ENCODE measurements around the gene GGCX.
A peak's percentile ranks its signal among the peaks of the same experiment; 100 is the strongest.
"Not testable (repeated sequence)": the region's sequence is repeated elsewhere in the genome, so short reads cannot be mapped to it uniquely, and the experiment has no call there.

Gene GGCX

DNA sequence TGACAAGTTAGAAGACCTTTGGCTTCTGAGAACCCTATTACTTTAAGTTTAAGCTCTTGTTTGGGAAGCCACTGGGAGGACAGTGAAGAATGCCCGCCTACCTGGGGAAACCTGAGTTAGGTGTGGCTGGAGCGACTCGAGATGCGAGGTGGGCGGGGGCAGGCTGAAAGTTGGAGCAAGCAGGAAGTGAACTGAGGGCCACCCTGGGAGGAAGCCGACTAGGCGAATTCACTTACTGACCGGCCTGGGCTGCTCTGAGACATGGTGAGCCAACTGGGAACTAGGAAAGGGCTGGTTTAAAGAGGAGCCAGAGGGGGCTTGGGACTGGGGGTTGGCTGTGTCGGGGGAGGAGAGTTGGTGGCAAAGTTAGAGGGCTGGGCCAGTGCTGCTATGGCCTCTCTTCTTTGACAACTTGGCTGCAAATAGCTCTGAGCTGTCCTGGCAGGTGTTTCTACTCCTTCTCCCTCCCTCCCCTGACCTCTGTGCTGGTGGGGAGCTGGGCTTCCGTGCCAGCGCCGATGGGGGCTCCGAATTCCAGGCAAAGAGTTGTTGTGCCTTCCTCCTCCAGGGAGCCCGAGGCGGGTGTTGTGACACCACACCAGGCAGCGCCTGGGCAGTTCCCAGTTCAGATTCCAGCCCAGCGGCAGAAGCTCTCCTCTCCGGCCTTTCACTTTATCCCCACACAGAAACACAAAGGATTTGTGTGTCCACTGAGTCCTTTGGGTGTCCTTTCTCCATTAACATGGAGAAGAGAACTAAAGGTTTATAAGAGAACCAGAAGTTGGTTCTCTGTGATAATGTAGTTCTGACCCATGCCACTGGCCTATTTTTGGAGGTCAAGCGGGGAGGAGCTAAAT is 16.3 kb upstream of the GGCX start, which contains the start of gene VAMP8:
TSS of gene VAMP8 (plus strand) at position 201 of the 857 bp plus-strand sequence. CDS start at position 262, 61 bp downstream.
- ChIA-PET CTCF (interaction anchor here (0.6 to 0.7 kb wide), 2 partner anchors 17 to 33 kb away, joined by 3 read pairs; no protein-coding TSS in a partner anchor), POLR2A (ENCODE audit: low non-redundant PET) (interaction anchor here (0.6 to 2.2 kb wide), 5 partner anchors 17 to 159 kb away, joined by 3 to 6 read pairs (median 5); partner anchors contain the start of genes C2orf68, RNF181 and SH2D6)
- peak within 1 kb of the TSS; percentile 88 for H3K27ac ChIP-seq
- TF ChIP-seq, protein P1, sequence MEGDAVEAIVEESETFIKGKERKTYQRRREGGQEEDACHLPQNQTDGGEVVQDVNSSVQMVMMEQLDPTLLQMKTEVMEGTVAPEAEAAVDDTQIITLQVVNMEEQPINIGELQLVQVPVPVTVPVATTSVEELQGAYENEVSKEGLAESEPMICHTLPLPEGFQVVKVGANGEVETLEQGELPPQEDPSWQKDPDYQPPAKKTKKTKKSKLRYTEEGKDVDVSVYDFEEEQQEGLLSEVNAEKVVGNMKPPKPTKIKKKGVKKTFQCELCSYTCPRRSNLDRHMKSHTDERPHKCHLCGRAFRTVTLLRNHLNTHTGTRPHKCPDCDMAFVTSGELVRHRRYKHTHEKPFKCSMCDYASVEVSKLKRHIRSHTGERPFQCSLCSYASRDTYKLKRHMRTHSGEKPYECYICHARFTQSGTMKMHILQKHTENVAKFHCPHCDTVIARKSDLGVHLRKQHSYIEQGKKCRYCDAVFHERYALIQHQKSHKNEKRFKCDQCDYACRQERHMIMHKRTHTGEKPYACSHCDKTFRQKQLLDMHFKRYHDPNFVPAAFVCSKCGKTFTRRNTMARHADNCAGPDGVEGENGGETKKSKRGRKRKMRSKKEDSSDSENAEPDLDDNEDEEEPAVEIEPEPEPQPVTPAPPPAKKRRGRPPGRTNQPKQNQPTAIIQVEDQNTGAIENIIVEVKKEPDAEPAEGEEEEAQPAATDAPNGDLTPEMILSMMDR (conservative IDR thresholded peaks at IDR 0.05; ENCODE audit: low read depth): no peak
- DNase-seq (ENCODE audit: low spot score): peak; percentile 87

DNA sequence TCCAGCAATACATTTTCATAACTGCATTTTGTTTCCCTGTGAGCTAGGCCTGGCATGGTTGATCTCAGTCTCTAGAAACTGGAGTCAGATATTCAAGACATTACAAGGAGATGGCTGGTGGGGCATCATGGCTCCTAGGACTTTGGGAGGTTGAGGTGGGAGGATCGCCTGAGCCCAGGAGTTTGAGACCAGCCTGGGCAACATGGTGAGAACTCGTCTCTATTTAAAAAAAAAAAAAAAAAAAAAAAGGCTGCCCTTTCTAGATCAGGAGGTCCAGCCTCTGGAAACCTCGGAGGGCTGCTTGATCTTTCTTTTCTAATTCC is 15.7 kb upstream of the GGCX start:
- TF ChIP-seq, protein P1 (conservative IDR thresholded peaks at IDR 0.05; ENCODE audit: low read depth): no peak
- DNase-seq (ENCODE audit: low spot score): no peak
- ChIA-PET CTCF (interaction anchor here (0.6 to 0.7 kb wide), 2 partner anchors 18 to 34 kb away, joined by 3 read pairs; no protein-coding TSS in a partner anchor), POLR2A (ENCODE audit: low non-redundant PET) (interaction anchor here (0.7 to 2.2 kb wide), 6 partner anchors 13 to 158 kb away, joined by 3 to 8 read pairs (median 6); partner anchors contain the start of genes C2orf68, RNF181 and SH2D6)
- H3K27ac ChIP-seq: peak overlapping the region; percentile 88

DNA sequence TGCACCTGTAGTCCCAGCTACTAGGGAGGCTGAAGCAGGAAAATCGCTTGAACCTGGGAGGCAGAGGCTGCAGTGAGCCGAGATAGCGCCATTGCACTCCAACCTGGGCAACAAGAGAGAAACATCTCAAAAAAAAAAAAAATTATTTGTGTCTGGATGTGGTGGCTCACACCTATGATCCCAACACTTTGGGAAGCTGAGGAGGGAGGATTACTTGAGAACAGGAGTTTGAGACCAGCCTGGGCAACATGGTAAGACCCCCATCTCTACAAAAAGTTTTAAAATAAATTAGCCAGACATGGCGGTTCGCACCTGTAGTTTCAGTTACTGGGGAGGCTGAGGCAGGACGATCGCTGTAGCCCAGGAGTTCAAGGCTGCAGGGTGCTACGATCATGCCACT is 14.4 kb upstream of the GGCX start:
- TF ChIP-seq, protein P1 (conservative IDR thresholded peaks at IDR 0.05; ENCODE audit: low read depth): no peak
- POLR2A ChIA-PET (ENCODE audit: low non-redundant PET): interaction anchor here (1.0 kb wide), 1 partner anchor 14 kb away, joined by 5 read pairs; the partner anchor contains the start of gene GGCX
- no peak overlapping the region for H3K27ac ChIP-seq
- CTCF ChIA-PET: interaction anchor here (0.6 kb wide), 2 partner anchors 8 to 12 kb away, joined by 3 read pairs; no protein-coding TSS in a partner anchor
- DNase-seq (ENCODE audit: low spot score): no peak

DNA sequence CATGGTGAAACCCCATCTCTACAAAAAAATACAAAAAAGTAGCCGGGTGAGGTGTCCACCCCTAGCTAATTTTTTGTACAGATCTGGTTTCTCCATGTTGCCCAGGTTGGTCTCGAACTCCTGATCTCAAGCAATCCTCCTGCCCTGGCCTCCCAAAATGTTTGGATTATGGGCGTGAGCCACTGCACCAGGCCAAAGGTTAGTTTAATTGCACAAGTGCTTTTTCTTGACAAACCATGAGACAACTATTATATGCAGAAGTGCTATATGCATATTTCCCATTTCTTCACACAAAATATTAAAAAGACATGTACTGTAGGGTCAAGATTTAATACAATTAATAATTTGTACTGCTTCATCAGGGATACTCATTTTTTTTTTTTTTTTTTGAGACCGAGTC is 5.0 kb upstream of the GGCX start:
- TF ChIP-seq, protein P1 (conservative IDR thresholded peaks at IDR 0.05; ENCODE audit: low read depth): no peak
- ChIA-PET POLR2A (ENCODE audit: low non-redundant PET) (no interaction called here), CTCF (no interaction called here)
- no peak for DNase-seq (ENCODE audit: low spot score)
- no peak overlapping the region for H3K27ac ChIP-seq

DNA sequence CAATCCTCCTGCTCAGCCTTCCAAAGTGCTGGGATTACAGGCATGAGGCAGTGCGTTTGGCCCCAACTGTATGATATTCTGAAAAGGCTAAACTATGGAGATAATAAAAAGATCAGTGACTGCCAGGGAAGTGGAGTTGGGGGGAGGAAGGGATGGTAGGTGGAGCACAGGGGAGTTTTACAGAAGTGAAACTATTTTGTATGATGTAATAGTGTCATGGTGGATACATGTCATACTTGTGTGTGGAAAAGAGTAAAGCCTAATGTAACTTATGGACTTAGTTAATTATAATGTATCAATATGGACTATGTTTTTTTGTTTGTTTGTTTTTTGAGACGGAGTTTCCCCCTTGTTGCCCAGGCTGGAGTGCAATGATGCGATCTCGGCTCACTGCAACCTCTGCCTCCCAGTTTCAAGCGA is 2.9 kb upstream of the GGCX start:
- no peak for DNase-seq (ENCODE audit: low spot score)
- H3K27ac ChIP-seq: no peak overlapping the region
- TF ChIP-seq, protein P1 (conservative IDR thresholded peaks at IDR 0.05; ENCODE audit: low read depth): no peak
- POLR2A ChIA-PET (ENCODE audit: low non-redundant PET): interaction anchor here (0.5 to 0.6 kb wide), 3 partner anchors 13 to 236 kb away, joined by 3 to 8 read pairs (median 6); partner anchors contain the start of genes RETSAT and TGOLN2
- CTCF ChIA-PET: interaction anchor here (0.6 to 1.0 kb wide), 2 partner anchors 11 to 244 kb away, joined by 3 read pairs; no protein-coding TSS in a partner anchor

DNA sequence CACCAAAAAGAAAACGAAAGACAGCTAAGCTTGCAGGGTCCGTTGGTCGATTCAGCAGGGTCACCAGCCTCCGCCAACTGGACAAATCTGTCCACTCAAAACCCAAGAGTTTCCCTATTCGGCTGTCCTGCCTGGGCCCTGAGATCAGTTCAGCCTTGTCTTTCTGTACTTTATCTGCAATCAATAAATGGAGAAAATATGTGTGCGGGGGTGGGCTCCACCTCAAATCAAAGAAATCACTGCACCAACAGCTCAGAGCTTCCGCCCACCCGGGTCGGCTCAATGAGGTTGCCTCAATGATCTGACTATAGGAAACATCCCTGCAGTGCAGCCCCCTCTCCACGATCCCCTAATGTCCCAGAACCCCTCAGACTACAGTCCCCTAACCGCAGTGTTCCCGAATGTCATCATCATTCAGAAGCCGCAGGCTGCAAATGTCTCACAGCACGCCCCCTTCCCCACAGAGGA is 447 bp downstream of the GGCX start:
- TF ChIP-seq, protein P1 (conservative IDR thresholded peaks at IDR 0.05; ENCODE audit: low read depth): no peak
- CTCF ChIA-PET: interaction anchor here (1.1 kb wide), 1 partner anchor 9 kb away, joined by 3 read pairs; no protein-coding TSS in a partner anchor
- DNase-seq (ENCODE audit: low spot score): no peak
- POLR2A ChIA-PET (ENCODE audit: low non-redundant PET): interaction anchor here (0.6 to 1.0 kb wide), 2 partner anchors 9 to 16 kb away, joined by 4 to 5 read pairs; partner anchors contain the start of gene VAMP8
- H3K27ac ChIP-seq: peak overlapping the region; percentile 82

DNA sequence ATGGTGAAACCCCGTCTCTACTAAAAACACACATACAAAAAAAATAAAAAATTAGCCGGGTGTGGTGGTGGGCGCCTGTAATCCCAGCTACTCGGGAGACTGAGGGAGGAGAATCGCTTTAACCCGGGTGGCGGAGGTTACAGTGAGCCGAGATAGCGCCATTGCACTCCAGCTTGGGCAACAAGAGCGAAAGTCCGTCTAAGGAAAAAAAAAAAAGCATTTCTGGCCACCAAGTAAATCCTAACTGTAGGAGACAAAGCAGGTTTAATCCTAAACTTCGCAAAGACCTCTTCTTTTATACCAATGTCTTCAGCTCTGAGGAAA is 928 bp downstream of the GGCX start:
- H3K27ac ChIP-seq: peak overlapping the region; percentile 82
- ChIA-PET POLR2A (ENCODE audit: low non-redundant PET) (interaction anchor here (0.6 to 1.0 kb wide), 2 partner anchors 8 to 17 kb away, joined by 4 to 5 read pairs; partner anchors contain the start of gene VAMP8), CTCF (interaction anchor here (0.7 to 1.1 kb wide), 3 partner anchors 8 to 286 kb away, joined by 3 to 6 read pairs (median 4); no protein-coding TSS in a partner anchor)
- not testable (repeated sequence) for DNase-seq (ENCODE audit: low spot score)
